ENCODE measurements around the gene SMYD3. TPM values are rescaled to one million over a fixed set of nuclear protein-coding genes. Genes with fewer than 3 reads are reported as not detected.
A peak's percentile ranks its signal among the peaks of the same experiment; 100 is the strongest.

Gene SMYD3
- total and polyA plus RNA-seq, 8 donors: 20.4 to 35.1 (median 24.3) TPM

DNA sequence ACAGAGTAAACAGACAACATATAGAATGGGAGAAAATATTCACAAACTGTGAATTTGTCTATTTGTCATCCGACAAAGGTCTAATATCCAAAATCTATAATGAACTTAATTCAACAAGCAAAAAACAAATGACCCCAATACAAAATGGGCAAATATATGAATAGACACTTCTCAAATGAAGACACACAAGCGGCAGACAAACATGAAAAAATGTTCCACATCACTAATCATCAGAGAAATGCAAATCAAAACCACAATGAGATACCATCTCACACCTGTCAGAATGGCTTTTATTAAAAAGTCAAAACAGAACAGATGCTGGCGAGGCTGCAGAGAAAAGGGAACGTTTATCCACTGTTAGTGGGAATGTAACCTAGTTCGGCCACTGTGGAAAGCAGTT lies 72.7 kb downstream of the SMYD3 start:
- Histone ChIP-seq H3K9me3 (no peaks in the 10 kb centered on the region), H3K27me3 (no peaks in the 10 kb centered on the region), H3K36me3 (no peaks in the 10 kb centered on the region), H3K4me1 (no peaks in the 10 kb centered on the region), H3K4me3 (no peak overlapping the region), H3K27ac (no peak overlapping the region)
- TF ChIP-seq, protein P1, sequence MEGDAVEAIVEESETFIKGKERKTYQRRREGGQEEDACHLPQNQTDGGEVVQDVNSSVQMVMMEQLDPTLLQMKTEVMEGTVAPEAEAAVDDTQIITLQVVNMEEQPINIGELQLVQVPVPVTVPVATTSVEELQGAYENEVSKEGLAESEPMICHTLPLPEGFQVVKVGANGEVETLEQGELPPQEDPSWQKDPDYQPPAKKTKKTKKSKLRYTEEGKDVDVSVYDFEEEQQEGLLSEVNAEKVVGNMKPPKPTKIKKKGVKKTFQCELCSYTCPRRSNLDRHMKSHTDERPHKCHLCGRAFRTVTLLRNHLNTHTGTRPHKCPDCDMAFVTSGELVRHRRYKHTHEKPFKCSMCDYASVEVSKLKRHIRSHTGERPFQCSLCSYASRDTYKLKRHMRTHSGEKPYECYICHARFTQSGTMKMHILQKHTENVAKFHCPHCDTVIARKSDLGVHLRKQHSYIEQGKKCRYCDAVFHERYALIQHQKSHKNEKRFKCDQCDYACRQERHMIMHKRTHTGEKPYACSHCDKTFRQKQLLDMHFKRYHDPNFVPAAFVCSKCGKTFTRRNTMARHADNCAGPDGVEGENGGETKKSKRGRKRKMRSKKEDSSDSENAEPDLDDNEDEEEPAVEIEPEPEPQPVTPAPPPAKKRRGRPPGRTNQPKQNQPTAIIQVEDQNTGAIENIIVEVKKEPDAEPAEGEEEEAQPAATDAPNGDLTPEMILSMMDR (IDR thresholded peaks at IDR 0.05): no peak
- no peak for DNase-seq
- intact Hi-C loops (cut with DNase I): no loop called here
- no peak for ATAC-seq

DNA sequence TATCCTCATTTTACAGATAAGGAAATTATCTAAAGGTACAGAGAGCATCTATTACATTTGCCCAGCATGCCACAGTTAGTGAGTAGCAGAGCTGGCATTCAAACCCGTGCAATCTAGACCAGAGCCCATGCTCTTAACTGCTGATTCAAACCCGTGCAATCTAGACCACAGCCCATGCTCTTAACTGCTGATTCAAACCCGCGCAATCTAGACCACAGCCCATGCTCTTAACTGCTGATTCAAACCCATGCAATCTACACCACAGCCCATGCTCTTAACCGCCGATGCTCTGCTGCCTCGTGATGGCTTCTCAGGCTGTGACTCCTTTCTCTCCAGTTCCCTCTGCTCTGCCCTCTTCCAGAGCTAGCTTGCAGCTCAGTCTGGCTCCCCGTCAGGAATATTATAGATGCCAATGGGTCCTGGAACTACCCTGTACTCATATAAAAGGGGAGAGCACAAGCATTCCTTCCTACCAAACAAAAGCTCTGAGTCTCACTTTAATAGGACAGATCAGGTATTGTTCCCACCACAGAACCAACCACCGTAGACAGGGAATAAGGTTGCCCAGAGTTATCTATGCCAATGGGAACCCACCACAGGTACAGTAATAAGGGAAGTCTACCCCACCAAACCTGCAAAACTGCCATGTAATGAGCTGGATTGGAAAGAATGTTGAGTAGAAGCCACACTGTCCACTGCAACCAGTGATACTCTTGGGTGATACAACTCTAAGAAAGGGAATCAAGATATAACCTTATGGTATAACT lies 78.4 kb downstream of the SMYD3 start:
- H3K36me3 ChIP-seq: no peaks in the 10 kb centered on the region
- ATAC-seq: peak; percentile 44
- H3K27me3 ChIP-seq: no peaks in the 10 kb centered on the region
- no peaks in the 10 kb centered on the region for H3K9me3 ChIP-seq
- H3K27ac ChIP-seq: no peak overlapping the region
- no peaks in the 10 kb centered on the region for H3K4me1 ChIP-seq
- TF ChIP-seq, protein P1 (IDR thresholded peaks at IDR 0.05): no peak
- H3K4me3 ChIP-seq: no peak overlapping the region
- intact Hi-C loops (cut with DNase I): no loop called here
- DNase-seq: no peak

DNA sequence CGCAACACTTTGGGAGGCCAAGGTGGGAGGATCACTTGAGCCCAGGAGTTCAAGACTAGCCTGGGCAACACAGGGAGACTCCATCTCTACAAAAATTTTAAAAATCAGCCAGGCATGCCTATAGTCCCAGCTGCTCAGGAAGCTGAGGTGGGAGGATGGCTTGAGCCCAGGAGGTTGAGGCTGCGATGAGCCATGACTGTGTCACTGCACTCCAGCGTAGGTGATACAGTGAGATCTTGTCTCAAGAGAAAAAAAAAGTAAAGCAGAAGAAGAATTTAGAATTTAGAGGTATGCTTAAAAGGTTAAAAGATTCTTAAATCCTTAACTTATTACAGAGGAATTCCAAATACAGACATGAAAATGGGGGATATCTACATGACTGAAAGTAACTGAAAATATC lies 79.5 kb downstream of the SMYD3 start:
- H3K9me3 ChIP-seq: no peaks in the 10 kb centered on the region
- no peak overlapping the region for H3K4me3 ChIP-seq
- no peaks in the 10 kb centered on the region for H3K4me1 ChIP-seq
- no peak overlapping the region for H3K27ac ChIP-seq
- TF ChIP-seq, protein P1 (IDR thresholded peaks at IDR 0.05): no peak
- intact Hi-C loops (cut with DNase I): no loop called here
- ATAC-seq: no peak
- no peaks in the 10 kb centered on the region for H3K36me3 ChIP-seq
- no peaks in the 10 kb centered on the region for H3K27me3 ChIP-seq
- DNase-seq: no peak

DNA sequence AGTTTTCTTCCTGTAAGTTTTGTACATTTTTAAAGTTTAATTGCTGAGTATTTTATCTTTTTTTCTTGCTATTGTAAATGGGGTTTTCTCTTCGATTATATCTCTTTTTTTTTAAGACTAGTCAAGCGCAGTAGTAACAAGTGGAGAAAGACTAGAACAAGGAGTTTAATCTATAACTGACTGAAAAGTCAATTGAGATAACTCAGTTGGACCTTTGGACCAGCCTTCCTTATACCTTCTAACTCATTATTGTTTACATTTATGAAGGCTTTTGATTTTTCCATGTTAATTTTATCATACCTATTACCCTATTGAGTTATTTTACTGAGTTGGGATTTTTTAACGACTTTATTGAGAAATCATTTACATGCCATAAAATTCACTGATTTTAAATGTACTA lies 81.2 kb downstream of the SMYD3 start:
- no peaks in the 10 kb centered on the region for H3K9me3 ChIP-seq
- DNase-seq (no peak), ATAC-seq (no peak)
- H3K27me3 ChIP-seq: no peaks in the 10 kb centered on the region
- no peak overlapping the region for H3K4me3 ChIP-seq
- intact Hi-C loops (cut with DNase I): no loop called here
- H3K36me3 ChIP-seq: no peaks in the 10 kb centered on the region
- no peaks in the 10 kb centered on the region for H3K4me1 ChIP-seq
- TF ChIP-seq, protein P1 (IDR thresholded peaks at IDR 0.05): no peak
- no peak overlapping the region for H3K27ac ChIP-seq

DNA sequence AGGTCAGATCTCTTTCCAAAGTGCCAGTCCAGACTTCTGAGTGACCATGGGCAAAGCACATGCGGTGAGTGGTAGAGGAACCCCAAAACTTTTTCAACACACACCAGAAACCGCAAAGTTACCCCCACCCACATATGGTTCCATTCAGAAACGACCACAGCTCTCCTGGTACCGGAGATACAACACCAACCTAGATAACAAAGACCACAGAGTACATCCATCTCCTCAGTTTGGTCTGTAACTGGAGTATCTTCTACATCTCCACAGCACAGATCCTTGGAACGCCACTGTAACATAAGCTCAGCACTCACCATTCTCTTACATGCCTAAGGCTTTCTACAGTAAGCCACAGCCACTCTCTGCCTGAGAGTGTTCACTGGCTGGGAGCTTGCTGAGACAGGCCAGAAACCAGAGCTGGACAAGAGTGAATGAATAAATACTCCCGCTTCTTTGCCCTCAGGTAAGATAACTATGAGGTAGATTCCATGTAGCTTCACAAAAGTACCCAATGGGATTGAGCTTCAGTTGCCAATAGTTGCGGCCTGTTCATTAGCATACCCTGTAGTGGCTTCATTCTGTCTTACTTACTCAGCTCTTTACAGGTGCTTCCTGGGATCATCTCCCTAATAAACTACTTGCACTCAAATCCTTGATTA lies 81.8 kb downstream of the SMYD3 start:
- Histone ChIP-seq H3K27ac (no peak overlapping the region), H3K4me3 (no peak overlapping the region), H3K4me1 (no peaks in the 10 kb centered on the region), H3K27me3 (no peaks in the 10 kb centered on the region), H3K9me3 (no peaks in the 10 kb centered on the region), H3K36me3 (no peaks in the 10 kb centered on the region)
- TF ChIP-seq, protein P1 (IDR thresholded peaks at IDR 0.05): no peak
- DNase-seq (no peak), ATAC-seq (no peak)
- intact Hi-C loops (cut with DNase I): no loop called here
